GM18907 (cell line): Measurements from ENCODE around the gene CEACAM18.
A peak's percentile ranks its signal among the peaks of the same experiment; 100 is the strongest.

Experiments
- ATAC-seq: cut with Tn5 transposase; IDR thresholded peaks from one replicate; pipeline ENCODE4 v1.9.1; 2021; ENCODE audit warnings: mild to moderate bottlenecking, moderate library complexity; ENCODE audit not compliant: unreplicated experiment

Gene CEACAM18

GRCh38 chr19:51524666-51525264 is 46.4 kb downstream of the CEACAM18 start:
- ATAC-seq = no peak

GRCh38 chr19:51525651-51526050 is 47.3 kb downstream of the CEACAM18 start:
- ATAC-seq = no peak

- no peak for ATAC-seq
Measured at GRCh38 chr19:51529301-51529700, 51.0 kb downstream of the CEACAM18 start.

- ATAC-seq = no peak
Measured at GRCh38 chr19:51530616-51531015, 52.3 kb downstream of the CEACAM18 start.

- peak; percentile 45 for ATAC-seq
Measured at GRCh38 chr19:51531349-51532315, 53.3 kb downstream of the CEACAM18 start, which contains the start of gene SIGLEC6. Gene SIGLEC6, minus strand, starts transcription at chr19:51531670. Its CDS starts 22 bp downstream, at chr19:51531648.

- no peak for ATAC-seq
Measured at GRCh38 chr19:51535535-51535934, 57.2 kb downstream of the CEACAM18 start.

- ATAC-seq = no peak
Measured at GRCh38 chr19:51539821-51540366, 61.6 kb downstream of the CEACAM18 start.
